HG03066 (cell line): ENCODE data around the gene GREM2.

ENCODE experiments used
- ATAC-seq: cut with Tn5 transposase; IDR thresholded peaks from one replicate; pipeline ENCODE4 v1.9.1; 2021; ENCODE audit warnings: low read depth; ENCODE audit not compliant: unreplicated experiment

The GREM2 gene

DNA sequence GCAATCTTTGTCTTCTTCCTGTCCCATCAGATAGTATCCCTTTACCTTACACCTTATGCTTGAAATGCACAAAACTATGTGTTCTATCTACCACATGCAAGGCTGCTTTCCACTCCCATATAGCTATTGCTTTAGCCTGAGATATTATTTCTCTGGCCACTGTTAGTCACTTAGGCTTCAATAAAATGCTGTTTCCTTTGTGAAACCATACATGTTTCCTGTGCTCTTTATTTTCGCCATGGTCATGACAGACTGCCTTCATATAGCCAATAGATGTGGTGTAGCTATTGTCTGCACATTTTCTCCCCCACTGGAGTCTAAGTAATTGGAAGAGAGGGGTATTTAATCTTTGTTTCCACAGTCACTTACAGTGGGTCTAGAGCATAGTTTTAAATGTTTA, 108.4 kb downstream of the GREM2 start:
- ATAC-seq: no peak

DNA sequence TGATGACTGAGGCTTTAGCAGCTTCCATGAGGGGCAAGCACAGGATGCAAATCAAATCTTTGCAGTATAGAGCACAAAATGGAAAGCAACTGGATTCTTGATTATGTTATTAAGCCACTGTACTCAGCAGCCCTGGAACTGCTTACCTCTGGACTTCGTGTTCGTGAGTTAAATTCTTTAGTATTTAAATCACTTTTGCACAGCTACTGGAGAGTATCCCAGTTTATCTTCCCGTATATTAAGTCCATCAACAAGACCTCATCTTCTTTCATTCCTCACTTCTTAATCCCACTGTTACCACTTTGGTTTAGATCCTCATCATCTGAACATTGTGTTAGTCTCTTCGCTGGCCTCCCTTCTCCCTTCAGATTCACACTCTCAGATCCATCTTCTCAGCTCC, 108.9 kb downstream of the GREM2 start:
- no peak for ATAC-seq

DNA sequence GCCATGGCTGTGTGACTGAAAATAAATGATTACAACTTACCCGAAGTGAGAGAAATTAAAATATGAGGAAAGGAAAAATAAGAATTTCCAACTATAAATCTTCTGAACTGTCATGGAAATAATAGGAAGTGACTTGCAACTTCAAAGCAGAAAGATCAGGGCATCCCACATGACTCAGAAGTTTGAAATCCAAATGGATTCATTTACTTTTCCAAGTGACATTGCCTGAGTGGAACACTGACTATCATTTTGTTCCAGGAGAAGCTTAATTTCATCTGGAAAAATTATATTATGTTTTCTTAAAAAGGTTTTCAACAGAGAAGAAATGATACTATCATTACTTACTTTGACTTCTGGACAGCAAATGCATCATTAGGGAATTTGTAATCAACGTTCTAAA, 110.8 kb downstream of the GREM2 start:
- ATAC-seq: no peak

- no peak for ATAC-seq
Observed at GRCh38 chr1:240500647-240501046, 111.3 kb downstream of the GREM2 start.

DNA sequence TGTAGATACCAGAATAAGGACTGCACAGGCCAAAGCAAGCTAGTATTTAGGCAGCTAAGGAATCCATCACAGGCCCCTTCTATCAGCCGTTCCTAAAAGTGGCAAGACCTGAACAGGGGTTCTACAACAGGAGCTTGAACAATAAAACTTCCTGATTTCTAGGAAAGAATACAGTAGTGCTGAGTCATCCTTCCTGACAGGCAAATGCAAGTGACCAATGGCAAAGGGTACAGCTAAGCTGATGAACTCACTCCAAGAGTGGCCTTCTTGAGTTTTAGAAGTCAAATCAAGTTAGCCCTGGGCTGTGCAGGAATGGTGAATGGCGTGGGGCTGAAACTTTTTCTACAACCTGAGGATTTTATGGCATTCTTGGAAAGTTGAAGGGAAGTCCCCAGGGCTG, 112.9 kb downstream of the GREM2 start:
- ATAC-seq: no peak

DNA sequence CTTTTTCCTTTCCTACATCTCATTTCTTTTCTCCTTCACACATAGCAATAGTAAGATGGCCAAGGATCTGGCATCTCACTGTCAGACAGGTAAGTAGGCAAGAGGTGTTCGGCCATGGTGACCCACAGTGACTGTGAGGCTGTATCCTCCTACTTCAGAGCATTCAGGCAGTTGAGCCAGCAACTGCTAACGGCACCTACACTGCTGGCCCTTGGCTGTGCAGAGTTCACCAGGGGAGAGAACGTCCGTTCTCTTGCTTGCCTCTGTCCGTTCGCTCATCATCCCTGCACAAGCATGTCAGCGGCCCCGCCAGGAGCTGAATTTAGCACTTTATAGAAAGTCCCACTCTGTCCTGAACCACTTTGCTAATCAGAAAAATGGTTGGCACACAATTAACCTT, 113.6 kb downstream of the GREM2 start:
- ATAC-seq: no peak

DNA sequence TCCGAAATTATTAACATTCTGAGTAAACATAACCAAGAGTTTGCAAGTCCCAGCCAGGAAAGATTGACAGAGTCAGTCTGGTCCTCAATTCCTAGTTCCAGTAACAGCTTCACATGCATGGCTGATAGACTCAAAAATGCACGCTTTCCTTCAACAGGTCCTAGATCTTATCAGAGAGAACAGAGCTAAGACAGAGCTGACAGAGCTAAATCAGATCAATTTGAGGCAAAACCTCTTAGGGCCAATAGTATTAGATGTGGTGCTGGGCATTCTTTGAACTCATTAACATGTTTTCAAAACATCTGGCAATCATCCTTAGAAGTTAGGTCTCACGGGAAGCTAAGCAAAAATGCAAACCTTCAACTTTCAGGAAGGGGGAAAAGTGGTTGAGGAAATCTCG, 114.0 kb downstream of the GREM2 start:
- ATAC-seq: no peak

DNA sequence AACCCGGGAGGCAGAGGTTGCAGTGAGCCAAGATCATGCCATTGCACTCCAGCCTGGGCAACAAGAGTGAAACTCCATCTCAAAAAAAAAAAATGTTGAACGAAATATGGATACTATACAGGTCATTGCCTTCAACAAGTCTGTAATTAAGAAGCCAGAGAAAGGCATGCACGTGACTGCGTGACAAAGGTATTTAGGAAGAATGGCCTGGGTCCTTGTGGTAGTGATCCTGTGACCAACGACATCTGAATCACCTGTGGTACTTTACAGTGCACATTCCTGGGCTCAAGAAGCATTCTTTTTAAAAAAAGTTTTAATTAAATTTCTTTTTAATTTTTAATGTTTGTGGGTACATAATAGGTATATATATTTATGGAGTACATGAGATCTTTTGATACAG, 115.0 kb downstream of the GREM2 start:
- ATAC-seq: no peak

DNA sequence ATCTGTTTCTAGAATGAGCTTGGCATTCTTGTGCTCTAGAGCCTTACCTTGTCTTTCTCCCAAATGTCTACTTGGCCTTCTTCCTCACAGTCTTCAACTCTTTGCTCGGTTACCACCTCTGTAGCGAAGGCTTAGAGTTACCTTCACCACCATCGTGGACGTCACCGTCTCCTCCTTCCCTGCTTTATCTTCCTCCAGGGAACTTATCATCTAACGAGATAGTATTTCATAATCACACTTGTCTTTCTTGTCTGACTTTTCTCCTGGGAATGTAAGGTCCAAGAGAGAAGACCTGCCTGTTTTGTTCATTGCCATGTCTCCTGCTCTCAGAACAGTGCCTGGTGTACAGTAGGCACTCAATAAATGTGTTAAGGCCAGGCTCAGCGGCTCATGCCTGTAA, 115.6 kb downstream of the GREM2 start:
- no peak for ATAC-seq

DNA sequence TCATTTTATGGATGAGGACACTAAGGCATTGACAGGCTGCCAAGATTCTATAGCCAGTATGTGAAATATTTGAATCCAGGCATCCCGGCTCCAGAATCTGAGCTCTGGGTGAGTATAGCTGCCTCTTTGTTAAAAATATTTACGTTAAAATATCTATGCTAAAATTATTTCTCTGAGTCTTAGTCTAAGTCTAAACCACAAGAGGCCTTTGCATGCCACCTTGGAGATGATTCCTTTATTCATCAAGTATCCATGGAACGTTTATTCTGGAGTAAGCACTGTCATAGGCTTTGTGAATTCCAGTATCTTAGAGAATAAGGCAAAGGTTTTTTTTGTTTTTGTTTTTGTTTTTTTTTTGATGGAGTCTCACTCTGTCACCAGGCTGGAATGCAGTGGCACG, 116.4 kb downstream of the GREM2 start:
- ATAC-seq: no peak

DNA sequence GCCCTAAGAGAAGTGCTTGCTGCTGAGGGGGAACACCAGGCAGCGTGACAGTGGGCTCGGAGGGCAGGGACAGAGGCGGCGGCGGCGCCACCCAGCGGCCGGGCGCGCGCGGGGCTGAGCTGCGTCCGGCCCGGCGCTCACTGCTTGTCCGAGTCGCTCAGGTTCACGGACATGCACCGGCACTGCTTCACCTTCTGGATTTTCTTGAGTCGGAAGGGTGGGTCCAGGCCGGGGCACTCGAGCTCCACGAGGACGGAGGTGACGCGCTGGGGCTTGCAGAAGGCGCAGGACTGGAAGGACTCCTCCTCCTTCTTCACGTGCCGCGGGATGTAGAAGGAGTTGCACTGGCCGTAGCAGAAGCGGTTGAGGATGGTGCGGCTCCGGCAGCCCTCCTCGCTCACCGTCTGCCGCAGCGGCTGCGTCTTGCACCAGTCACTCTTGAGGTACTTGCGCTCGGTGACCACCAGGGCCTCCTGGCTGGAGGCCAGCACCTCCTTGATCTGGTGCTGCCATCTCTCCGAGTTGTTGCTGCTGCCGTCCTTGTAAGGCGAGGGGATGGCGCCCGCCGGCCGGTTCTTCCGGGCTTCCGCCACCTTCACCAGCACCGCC, 119.0 kb downstream of the GREM2 start:
- ATAC-seq: no peak

DNA sequence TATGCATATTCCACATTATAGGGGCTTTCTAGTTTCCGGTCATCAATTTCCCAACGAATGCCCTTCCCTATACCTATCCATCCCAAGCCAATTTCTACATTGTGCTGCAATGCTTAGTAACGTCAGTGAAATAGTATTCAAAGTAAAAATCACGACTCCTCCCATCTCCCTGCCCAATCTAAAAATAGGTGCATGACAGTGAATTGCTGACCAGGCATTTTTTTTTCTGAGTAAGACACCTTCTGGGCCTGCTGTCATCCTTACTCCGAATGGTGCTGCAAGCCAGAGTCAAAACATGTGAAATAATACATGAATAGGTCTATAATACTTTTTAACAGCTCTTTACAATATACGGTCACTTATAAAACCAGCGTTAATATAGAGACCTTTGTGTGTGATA, 120.2 kb downstream of the GREM2 start:
- ATAC-seq: no peak

DNA sequence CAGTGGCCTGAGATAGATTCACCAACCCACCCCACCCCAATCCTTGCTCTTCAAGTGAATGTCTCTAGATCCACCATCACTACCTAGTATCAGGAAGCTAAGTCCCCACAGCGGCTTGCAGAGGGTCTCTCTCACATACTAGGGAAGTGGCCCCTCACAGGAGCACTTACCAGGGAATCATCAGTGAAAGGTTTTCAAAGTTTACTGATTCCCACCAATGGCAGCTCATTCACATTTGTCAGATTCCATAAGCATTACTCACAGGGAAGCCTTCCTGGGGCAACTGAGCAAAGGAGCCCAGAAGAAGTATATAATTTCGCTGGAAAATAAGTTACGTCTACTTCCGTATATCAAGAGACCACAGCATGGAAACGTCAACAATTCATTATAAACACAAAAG, 120.8 kb downstream of the GREM2 start:
- no peak for ATAC-seq

DNA sequence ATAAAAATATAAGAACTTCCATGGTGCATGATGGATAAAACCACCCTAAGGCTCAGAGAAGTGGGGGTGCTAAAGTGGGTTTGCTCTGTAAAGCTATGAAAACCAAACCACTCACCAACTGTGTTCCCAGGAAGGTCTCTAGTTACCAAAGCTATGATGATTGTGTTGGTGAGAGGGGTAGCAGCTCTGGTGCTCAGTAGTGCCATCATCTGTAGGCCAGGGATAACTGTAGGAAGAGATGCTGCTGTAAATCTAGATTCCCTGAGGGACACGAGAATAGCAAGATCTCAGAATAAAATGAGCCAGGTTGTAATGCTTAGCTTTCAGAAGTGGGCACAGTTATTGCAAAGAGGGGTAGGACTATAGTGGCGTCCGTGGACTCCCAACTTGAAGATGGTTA, 124.5 kb downstream of the GREM2 start:
- no peak for ATAC-seq

DNA sequence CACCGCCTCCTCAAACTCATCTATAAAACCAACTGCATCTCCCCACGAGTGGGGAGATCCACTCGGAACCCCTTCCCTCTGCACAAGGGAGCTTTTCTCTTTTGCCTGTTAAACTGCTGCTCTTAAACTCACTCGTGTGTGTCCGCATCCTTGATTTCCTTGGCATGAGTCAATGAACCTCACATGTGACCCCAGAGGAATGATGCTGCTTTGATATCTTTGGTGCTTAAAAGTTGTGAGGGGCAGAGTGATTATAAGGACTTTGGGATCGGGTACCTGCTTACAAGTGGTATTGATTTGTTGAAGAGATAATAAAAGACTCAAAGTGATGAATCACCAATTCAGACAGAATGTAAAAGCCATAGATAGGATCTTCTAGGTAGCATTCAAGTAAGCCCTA, 125.3 kb downstream of the GREM2 start:
- no peak for ATAC-seq

GRCh38 chr1:240484804-240485443, 127.0 kb downstream of the GREM2 start:
- ATAC-seq: no peak

DNA sequence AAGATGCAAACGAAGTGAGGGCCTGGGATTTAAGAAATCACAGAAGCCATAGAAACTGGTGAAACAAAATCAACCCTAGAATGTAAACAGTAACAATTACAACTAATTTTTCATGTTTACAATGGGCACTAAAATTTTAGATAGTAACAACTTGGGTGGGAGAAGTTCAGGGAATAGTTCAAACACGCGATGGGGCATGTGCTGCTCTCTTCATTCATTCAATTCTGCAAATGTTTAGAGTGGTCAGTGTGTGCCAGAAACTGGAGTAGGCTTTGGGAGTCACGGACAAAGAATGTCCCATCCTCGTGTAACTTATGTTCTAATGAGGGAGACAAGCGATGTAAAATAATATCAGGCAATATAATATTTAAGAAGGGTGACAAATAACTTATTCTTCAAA, 133.4 kb downstream of the GREM2 start:
- no peak for ATAC-seq

DNA sequence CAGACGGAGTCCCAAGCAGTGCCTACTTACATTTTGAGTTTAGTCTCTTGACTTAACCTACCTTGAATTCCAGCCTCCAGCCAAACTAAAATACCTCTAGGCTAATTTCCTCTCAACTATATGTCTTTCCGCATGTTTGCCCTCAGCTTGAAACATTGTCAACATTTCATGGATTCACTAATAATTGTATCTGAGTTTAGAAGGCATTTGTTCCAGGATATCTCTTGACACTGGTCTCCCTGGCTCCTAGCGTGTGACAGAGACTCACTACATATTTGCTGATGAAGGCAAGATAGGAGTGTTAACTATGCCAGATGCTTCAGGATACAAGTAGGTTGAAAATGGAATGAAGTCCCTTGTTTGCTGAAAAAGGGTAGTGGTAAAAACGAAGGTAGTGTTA, 136.1 kb downstream of the GREM2 start:
- ATAC-seq: no peak

- ATAC-seq: peak; percentile 64
Observed at GRCh38 chr1:240474133-240474614, 137.8 kb downstream of the GREM2 start.

- ATAC-seq: no peak
Observed at GRCh38 chr1:240468656-240469055, 143.3 kb downstream of the GREM2 start.

DNA sequence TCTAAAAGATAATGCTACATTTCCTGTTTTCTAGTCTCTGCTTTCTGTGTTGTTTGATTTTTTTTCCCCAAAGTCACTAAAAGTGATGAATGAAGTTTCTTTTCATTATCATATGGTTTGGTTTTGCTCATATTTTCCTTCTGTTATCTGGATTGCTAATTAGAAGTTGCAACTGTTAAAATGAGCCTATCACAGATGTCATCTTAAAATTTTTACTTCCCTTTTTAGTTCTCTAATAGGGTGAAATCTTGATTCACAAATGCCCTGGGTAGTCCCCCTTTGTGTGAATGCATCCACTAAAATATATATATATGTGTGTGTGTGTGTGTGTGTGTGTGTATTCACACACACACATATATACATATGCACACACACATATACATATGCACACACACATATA, 144.1 kb downstream of the GREM2 start:
- no peak for ATAC-seq

DNA sequence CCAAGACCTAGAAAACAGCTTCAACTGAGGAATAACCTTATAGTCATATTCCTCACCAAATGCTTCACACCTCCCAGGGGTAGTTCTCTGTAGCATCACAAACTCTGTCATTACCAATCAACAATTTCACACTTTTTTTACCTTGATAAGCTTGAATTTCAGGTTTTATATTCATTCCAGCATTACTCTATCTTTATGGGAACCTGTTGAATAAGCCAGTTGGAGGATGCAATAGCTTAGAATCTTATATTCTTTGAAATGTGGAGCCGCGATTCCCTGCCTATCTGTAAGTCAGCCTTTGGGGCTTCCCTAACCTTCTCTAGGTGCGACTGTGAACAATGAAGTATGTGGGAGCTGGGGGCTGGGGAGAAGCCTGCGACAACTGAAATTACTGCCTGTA, 145.4 kb downstream of the GREM2 start:
- ATAC-seq: no peak

DNA sequence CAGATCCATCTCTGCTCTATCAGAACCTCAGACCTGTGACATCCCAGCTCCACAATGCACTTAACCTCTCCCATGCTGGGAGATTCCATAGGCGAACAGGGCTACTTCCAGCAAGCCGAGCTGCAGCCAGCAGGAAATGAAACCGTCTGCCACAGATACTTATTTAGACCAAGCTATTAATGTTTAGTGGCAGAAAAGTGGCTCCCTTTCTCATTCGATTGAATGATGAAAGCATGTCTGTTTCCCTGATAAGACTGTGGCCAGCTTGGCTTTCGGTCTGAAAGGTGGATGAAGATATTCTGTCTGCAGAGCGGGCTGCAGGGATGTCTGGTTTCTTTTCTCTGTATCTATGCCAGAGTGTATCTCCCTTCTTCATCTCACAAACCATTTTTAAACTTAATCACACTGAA, 146.4 kb downstream of the GREM2 start:
- no peak for ATAC-seq
